Osteoblast (primary cell): ENCODE results near the gene SFXN2. TPM values are rescaled to one million over a fixed set of nuclear protein-coding genes. Genes with fewer than 3 reads are reported as not detected.

Experiments
- DNase-seq: peaks from one replicate; pipeline ENCODE4 v3.0.0; 2011; ENCODE audit warnings: low spot score, mixed read lengths; ENCODE audit not compliant: insufficient read length; ENCODE audit errors: missing footprints
- H2AFZ ChIP-seq: 2 replicates; pipeline ENCODE4 v1.6.0; 2011; ENCODE audit warnings: mild to moderate bottlenecking, low read length
- H3K27ac ChIP-seq: 2 replicates; pipeline ENCODE4 v1.5.1; 2011; ENCODE audit warnings: mild to moderate bottlenecking, low read depth, low read length, moderate library complexity
- H3K27me3 ChIP-seq: 2 replicates; pipeline ENCODE4 v1.6.0; 2012; ENCODE audit warnings: mild to moderate bottlenecking, control low read depth, inconsistent platforms, low read length, moderate library complexity; ENCODE audit not compliant: insufficient read depth
- H3K36me3 ChIP-seq: 2 replicates; pipeline ENCODE4 v1.5.1; 2011; ENCODE audit warnings: mild to moderate bottlenecking, low read length, control low read depth, moderate library complexity; ENCODE audit not compliant: insufficient read depth
- H3K4me1 ChIP-seq: 2 replicates; pipeline ENCODE4 v1.5.1; 2011; ENCODE audit warnings: mild to moderate bottlenecking, low read length, control low read depth, moderate library complexity; ENCODE audit not compliant: insufficient read depth
- H3K4me2 ChIP-seq: 2 replicates; pipeline ENCODE4 v1.6.0; 2011; ENCODE audit warnings: mild to moderate bottlenecking, low read length; ENCODE audit not compliant: insufficient read depth
- H3K4me3 ChIP-seq: fragments of 200-600 bp; sonication (generic); 3 replicates; pipeline ENCODE4 v1.5.1; 2012; ENCODE audit warnings: mild to moderate bottlenecking, low read length, inconsistent platforms; ENCODE audit not compliant: insufficient read depth
- H3K79me2 ChIP-seq: 2 replicates; pipeline ENCODE4 v1.6.0; 2012; ENCODE audit warnings: mild to moderate bottlenecking, low read length, control low read depth, inconsistent platforms; ENCODE audit not compliant: insufficient read depth
- H3K9me3 ChIP-seq: 2 replicates; pipeline ENCODE4 v1.5.1; 2011; ENCODE audit warnings: low read depth, low read length, control low read depth
- H4K20me1 ChIP-seq: 2 replicates; pipeline ENCODE4 v1.6.0; 2012; ENCODE audit warnings: mild to moderate bottlenecking, low read length, control low read depth; ENCODE audit not compliant: insufficient read depth
- CTCF ChIP-seq: IDR thresholded peaks from 2 replicates; pipeline ENCODE4 v1.5.1; 2011; ENCODE audit warnings: mild to moderate bottlenecking, low read depth, low read length, moderate library complexity; ENCODE audit errors: extremely low read depth
- total RNA-seq: library from RNA; depleted of rRNA; stranded (reverse); fragments of >200 nt; gene quantifications from 2 replicates; pipeline ENCODE4 v1.2.3, GENCODE V29; 2012

The SFXN2 gene
- total RNA-seq, 1 donor, result 3.6 TPM

- Histone ChIP-seq H2AFZ (peak overlapping the region; percentile 80), H4K20me1 (no peaks in the 10 kb centered on the region), H3K79me2 (no peaks in the 10 kb centered on the region), H3K27ac (peak overlapping the region; percentile 97), H3K4me2 (peak overlapping the region; percentile 90), H3K9me3 (no peaks in the 10 kb centered on the region), H3K36me3 (no peaks in the 10 kb centered on the region), H3K4me1 (peaks cover 45% of the 10 kb centered on the region), H3K27me3 (no peaks in the 10 kb centered on the region), H3K4me3 (peak overlapping the region; percentile 67)
- TF ChIP-seq CTCF, result no peak
- peak; percentile 31 for DNase-seq
Measured at GRCh38 chr10:102673236-102673818, 41.1 kb upstream of the SFXN2 start.

- Histone ChIP-seq H3K9me3 (no peaks in the 10 kb centered on the region), H3K4me3 (peak overlapping the region; percentile 67), H4K20me1 (no peaks in the 10 kb centered on the region), H3K4me1 (peaks cover 45% of the 10 kb centered on the region), H3K4me2 (peak overlapping the region; percentile 90), H3K27ac (peak overlapping the region; percentile 97), H3K36me3 (no peaks in the 10 kb centered on the region), H3K27me3 (no peaks in the 10 kb centered on the region), H3K79me2 (no peaks in the 10 kb centered on the region), H2AFZ (peak overlapping the region; percentile 80)
- TF ChIP-seq CTCF, result no peak
- DNase-seq, result peak; percentile 94
Measured at GRCh38 chr10:102673819-102674511, 40.5 kb upstream of the SFXN2 start.

GRCh38 chr10:102674566-102674965 lies 39.9 kb upstream of the SFXN2 start:
- Histone ChIP-seq H4K20me1 (no peaks in the 10 kb centered on the region), H3K79me2 (no peaks in the 10 kb centered on the region), H3K27ac (peak overlapping the region; percentile 97), H3K36me3 (no peaks in the 10 kb centered on the region), H3K4me1 (peaks cover 44% of the 10 kb centered on the region), H3K4me3 (peak overlapping the region; percentile 67), H2AFZ (peak overlapping the region; percentile 80), H3K27me3 (no peaks in the 10 kb centered on the region), H3K9me3 (no peaks in the 10 kb centered on the region), H3K4me2 (peak overlapping the region; percentile 90)
- TF ChIP-seq CTCF, result no peak
- peak; percentile 19 for DNase-seq

GRCh38 chr10:102675011-102675665 lies 39.3 kb upstream of the SFXN2 start:
- peak overlapping the region; percentile 38 for H3K4me3 ChIP-seq
- H3K36me3 ChIP-seq, result no peaks in the 10 kb centered on the region
- H2AFZ ChIP-seq, result peak overlapping the region; percentile 18
- H4K20me1 ChIP-seq, result no peaks in the 10 kb centered on the region
- DNase-seq, result peak; percentile 41
- H3K4me1 ChIP-seq, result peaks cover 44% of the 10 kb centered on the region
- H3K27ac ChIP-seq, result peak overlapping the region; percentile 97
- H3K27me3 ChIP-seq, result no peaks in the 10 kb centered on the region
- peak overlapping the region; percentile 90 for H3K4me2 ChIP-seq
- no peaks in the 10 kb centered on the region for H3K9me3 ChIP-seq
- no peaks in the 10 kb centered on the region for H3K79me2 ChIP-seq
- no peak for TF ChIP-seq CTCF
